Mesothelial cell of epicardium (in vitro differentiated cells): ENCODE data around the gene NELFE. TPM values are rescaled to one million over a fixed set of nuclear protein-coding genes. Genes with fewer than 3 reads are reported as not detected.

ENCODE experiments used
- DNase-seq, 2 experiments: peaks; one replicate each; pipeline ENCODE4 v3.0.0; 2021; ENCODE audit warnings: low spot score in 2 of 2; ENCODE audit not compliant: unreplicated experiment in 2 of 2
- H3K27ac Mint-ChIP-seq: 2 replicates; pipeline ENCODE4 v1.8.0; 2021; ENCODE audit warnings: mixed read lengths
- H3K27me3 Mint-ChIP-seq: 2 replicates; pipeline ENCODE4 v1.8.0; 2021; ENCODE audit warnings: low read depth, mixed read lengths
- H3K36me3 Mint-ChIP-seq: 2 replicates; pipeline ENCODE4 v1.8.0; 2021; ENCODE audit warnings: mixed read lengths
- H3K4me1 Mint-ChIP-seq: 2 replicates; pipeline ENCODE4 v1.8.0; 2021; ENCODE audit warnings: mixed read lengths
- H3K4me3 Mint-ChIP-seq: 2 replicates; pipeline ENCODE4 v1.8.0; 2021; ENCODE audit warnings: mild to moderate bottlenecking, moderate library complexity, mixed read lengths
- H3K9me3 Mint-ChIP-seq: 2 replicates; pipeline ENCODE4 v1.8.0; 2021; ENCODE audit warnings: mixed read lengths
- CTCF ChIP-seq: fragments of 200-600 bp; sonication (generic); IDR thresholded peaks from one replicate; pipeline ENCODE4 v1.5.0; 2021; ENCODE audit warnings: antibody characterized with exemption; ENCODE audit not compliant: unreplicated experiment
- total RNA-seq: library from RNA; stranded (reverse); gene quantifications from 3 replicates; pipeline ENCODE4 v1.2.1, GENCODE V29; 2021

Gene NELFE
- total RNA-seq, 1 donor from 2014 or later = 60.0 TPM

DNA sequence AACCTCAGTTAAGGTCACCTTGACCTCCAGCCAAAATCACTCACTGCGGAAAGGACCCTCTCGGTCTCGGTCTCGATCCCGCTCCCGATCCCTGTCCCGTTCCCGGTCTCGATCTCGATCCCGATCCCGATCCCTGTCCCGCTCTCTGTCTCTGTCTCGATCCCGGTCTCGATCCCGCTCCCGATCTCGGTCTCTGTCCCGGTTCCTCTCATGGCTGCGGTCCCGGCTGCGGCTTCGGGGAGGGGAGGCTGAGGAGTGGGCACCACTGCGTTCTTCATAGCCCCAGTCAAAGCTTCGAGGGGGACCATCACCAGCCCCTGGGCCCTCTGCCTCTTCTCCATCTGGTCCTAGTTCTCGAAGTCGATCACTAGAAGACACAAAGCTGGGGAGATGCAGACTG lies 4.3 kb downstream of the NELFE start:
- H3K27ac Mint-ChIP-seq = no peak overlapping the region
- no peak for DNase-seq
- peaks cover 21% of the 10 kb centered on the region for H3K4me1 Mint-ChIP-seq
- H3K4me3 Mint-ChIP-seq = no peak overlapping the region
- H3K36me3 Mint-ChIP-seq = peaks cover 33% of the 10 kb centered on the region
- no peak for TF ChIP-seq CTCF
- no peaks in the 10 kb centered on the region for H3K9me3 Mint-ChIP-seq
- no peaks in the 10 kb centered on the region for H3K27me3 Mint-ChIP-seq

DNA sequence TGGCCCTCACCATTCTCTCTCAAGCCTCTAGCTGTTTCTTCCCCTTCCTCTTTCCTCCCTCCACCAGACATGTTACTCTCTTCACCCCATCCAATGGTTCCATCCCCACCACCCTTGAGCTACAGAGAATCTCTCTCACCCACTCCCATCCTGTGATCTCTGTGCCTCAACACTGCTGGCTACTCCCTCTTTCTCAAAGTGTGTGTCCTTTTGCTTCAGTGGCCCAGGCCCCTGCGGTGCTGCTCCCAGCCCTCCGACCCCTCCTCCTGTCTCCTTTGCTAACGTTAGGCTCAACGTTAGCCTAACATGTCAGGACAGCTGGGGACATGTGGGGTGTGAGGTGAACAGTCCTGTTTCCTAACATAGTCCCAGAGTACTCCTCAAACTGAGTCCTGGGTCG lies 5.9 kb downstream of the NELFE start:
- DNase-seq = no peak
- Mint-ChIP-seq H3K36me3 (peaks cover 33% of the 10 kb centered on the region), H3K27ac (peak overlapping the region; percentile 11), H3K9me3 (no peaks in the 10 kb centered on the region), H3K4me3 (no peak overlapping the region), H3K27me3 (peaks cover 1% of the 10 kb centered on the region), H3K4me1 (peaks cover 8% of the 10 kb centered on the region)
- no peak for TF ChIP-seq CTCF

DNA sequence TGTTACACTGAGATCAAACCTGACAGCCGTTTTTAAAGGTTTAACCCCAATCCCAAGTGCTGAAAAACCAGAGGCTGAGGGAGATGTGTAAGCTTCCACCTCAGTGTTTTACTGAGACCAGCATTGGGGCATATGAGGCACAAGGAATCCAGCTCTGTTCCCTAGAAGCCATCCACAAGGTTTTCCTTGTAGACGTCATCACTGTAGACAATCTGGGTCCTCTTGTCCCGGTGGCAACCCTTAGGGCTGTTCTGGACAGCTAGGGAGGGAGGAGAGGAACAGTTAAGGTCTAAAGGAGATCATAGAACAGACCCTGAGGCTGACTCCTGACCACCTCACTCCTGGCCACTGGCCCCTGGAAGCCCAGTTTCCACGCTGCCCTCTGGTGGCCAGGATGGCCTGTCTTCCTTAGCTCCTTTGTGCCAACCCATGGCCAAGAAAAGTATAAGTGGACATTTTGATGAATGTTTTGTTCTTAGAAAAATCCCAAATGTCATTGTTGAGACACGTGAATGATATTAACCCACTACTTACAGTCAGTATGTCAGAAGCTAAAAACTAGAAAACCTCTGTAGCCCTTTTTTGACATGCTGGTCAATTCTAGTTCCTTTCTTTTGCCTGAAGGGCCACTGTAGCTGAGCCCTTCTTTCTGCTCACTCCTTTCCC lies 6.5 kb downstream of the NELFE start:
- peak; percentile 49 for TF ChIP-seq CTCF
- H3K9me3 Mint-ChIP-seq = no peaks in the 10 kb centered on the region
- peaks cover 6% of the 10 kb centered on the region for H3K27me3 Mint-ChIP-seq
- peak in 1 of 2 experiments; percentile 50 for DNase-seq
- peaks cover 33% of the 10 kb centered on the region for H3K36me3 Mint-ChIP-seq
- peak overlapping the region; percentile 11 for H3K27ac Mint-ChIP-seq
- peaks cover 2% of the 10 kb centered on the region for H3K4me1 Mint-ChIP-seq
- H3K4me3 Mint-ChIP-seq = no peak overlapping the region

- H3K4me3 Mint-ChIP-seq = no peak overlapping the region
- no peak for DNase-seq
- no peaks in the 10 kb centered on the region for H3K9me3 Mint-ChIP-seq
- no peak for TF ChIP-seq CTCF
- H3K27me3 Mint-ChIP-seq = peaks cover 24% of the 10 kb centered on the region
- peaks cover 22% of the 10 kb centered on the region for H3K36me3 Mint-ChIP-seq
- no peak overlapping the region for H3K27ac Mint-ChIP-seq
- no peaks in the 10 kb centered on the region for H3K4me1 Mint-ChIP-seq
Observed at GRCh38 chr6:31949926-31950548, 8.7 kb downstream of the NELFE start.

DNA sequence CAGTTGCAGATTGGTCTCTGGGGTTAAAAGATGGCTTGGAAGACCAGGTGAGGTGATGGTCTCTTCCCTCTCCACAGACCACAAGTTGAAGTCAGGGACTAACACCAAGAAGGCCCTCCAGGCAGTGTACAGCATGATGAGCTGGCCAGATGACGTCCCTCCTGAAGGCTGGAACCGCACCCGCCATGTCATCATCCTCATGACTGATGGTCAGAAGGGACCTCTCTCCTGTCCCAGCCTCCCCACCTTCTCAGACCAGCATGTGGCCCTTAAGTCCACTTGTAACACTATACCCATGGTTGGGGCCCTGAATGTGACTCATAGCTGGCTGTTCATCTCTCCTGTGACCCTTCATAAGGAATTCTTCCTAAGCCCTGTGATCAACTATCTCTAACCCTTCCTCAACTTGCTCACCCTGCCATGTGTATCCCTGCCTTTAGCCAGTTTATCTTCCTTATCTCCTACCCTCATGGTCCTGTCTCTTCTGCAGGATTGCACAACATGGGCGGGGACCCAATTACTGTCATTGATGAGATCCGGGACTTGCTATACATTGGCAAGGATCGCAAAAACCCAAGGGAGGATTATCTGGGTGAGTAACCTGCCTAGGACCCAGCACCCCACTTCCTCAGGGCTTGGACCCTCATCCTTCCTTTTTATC lies 9.9 kb downstream of the NELFE start:
- peaks cover 12% of the 10 kb centered on the region for H3K36me3 Mint-ChIP-seq
- H3K27ac Mint-ChIP-seq = no peak overlapping the region
- TF ChIP-seq CTCF = no peak
- H3K4me1 Mint-ChIP-seq = no peaks in the 10 kb centered on the region
- peaks cover 35% of the 10 kb centered on the region for H3K27me3 Mint-ChIP-seq
- H3K9me3 Mint-ChIP-seq = no peaks in the 10 kb centered on the region
- no peak overlapping the region for H3K4me3 Mint-ChIP-seq
- no peak for DNase-seq
